AG09309 (cell line): ENCODE measurements around the gene ZBTB9.

ENCODE experiments used
- DNase-seq: peaks from one replicate; pipeline ENCODE4 v3.0.0-alpha.2; 2010; ENCODE audit warnings: low read depth
- H3K4me3 ChIP-seq: 2 replicates; pipeline ENCODE4 v1.5.1; 2011; ENCODE audit warnings: mild to moderate bottlenecking, low read depth, low read length, moderate library complexity; ENCODE audit not compliant: control insufficient read depth
- CTCF ChIP-seq: IDR thresholded peaks from 2 replicates; pipeline ENCODE4 v1.5.1; 2011; ENCODE audit warnings: mild to moderate bottlenecking, low read depth, low read length, inconsistent platforms; ENCODE audit not compliant: insufficient read depth, control insufficient read depth; ENCODE audit errors: missing control alignments

ZBTB9 gene

GRCh38 chr6:33410050-33410710, 44.2 kb upstream of the ZBTB9 start:
- peak; percentile 78 for DNase-seq

GRCh38 chr6:33410711-33411631, 43.4 kb upstream of the ZBTB9 start, which contains the start of gene PHF1:
PHF1 (plus strand) TSS chr6:33411014; CDS start chr6:33412264, 1,250 bp downstream.
- H3K4me3 ChIP-seq, result peak within 1 kb of the TSS; percentile 72
- TF ChIP-seq CTCF, result no peak
- peak; percentile 51 for DNase-seq

More at GRCh38 chr6:33410050-33410710, 44.2 kb upstream of the ZBTB9 start:
- no peak for TF ChIP-seq CTCF
- peak overlapping the region; percentile 72 for H3K4me3 ChIP-seq

GRCh38 chr6:33411632-33412005, 42.8 kb upstream of the ZBTB9 start:
- peak overlapping the region; percentile 72 for H3K4me3 ChIP-seq
- TF ChIP-seq CTCF, result no peak
- no peak for DNase-seq

GRCh38 chr6:33412140-33413009, 42.0 kb upstream of the ZBTB9 start:
- DNase-seq, result no peak
- no peak for TF ChIP-seq CTCF
- H3K4me3 ChIP-seq, result peak overlapping the region; percentile 72

GRCh38 chr6:33413241-33414120, 40.9 kb upstream of the ZBTB9 start:
- H3K4me3 ChIP-seq, result no peak overlapping the region
- TF ChIP-seq CTCF, result no peak
- no peak for DNase-seq
